ENCODE data around the gene SPSB2.
"Not testable (repeated sequence)": the region's sequence is repeated elsewhere in the genome, so short reads cannot be mapped to it uniquely, and the experiment has no call there.

Gene SPSB2

DNA sequence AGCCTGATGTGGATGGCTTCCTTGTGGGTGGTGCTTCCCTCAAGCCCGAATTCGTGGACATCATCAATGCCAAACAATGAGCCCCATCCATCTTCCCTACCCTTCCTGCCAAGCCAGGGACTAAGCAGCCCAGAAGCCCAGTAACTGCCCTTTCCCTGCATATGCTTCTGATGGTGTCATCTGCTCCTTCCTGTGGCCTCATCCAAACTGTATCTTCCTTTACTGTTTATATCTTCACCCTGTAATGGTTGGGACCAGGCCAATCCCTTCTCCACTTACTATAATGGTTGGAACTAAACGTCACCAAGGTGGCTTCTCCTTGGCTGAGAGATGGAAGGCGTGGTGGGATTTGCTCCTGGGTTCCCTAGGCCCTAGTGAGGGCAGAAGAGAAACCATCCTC is 2.8 kb downstream of the SPSB2 start:
- DNase-seq (ENCODE audit: low read depth) = not testable (repeated sequence)

- no peak for DNase-seq (ENCODE audit: low read depth)
These were observed 3.8 kb downstream of the SPSB2 start for GRCh38 chr12:6869049-6870021.

DNA sequence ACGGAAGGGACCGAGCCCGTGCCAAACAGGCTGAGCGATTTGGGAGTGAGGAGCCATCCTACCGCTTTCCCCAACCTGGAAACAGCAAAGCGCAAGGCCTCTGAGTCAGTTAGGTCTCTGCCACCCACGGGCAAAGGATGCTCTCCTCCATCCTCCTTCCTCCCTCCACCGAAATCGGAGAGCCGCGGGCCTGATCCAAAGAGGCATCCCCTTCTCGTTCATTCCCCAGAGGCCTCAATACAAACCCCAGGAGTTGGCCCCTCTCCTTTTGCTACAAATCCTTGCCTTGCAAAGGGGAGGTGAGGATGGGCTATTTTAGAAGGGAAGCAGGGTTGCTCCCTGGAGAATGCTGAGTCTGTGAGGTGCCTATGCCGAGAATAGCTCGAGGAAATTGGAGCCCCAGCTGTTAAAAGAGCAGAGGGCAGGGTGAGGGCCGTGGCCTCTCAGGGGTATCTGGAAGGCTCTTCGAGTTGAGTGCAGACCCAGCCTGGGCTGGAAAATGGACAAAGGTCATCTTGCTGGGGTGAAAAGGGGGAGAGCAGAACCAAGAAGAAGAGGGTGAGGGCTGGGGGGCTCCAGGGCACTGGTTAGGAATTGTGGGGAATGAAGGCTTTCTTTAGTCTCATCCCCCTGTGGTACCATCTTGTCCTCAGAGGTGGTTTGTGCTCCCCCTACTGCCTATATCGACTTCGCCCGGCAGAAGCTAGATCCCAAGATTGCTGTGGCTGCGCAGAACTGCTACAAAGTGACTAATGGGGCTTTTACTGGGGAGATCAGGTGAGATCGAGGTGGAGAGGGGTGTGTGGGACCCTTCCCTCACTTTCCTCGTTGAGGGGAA is 4.7 kb downstream of the SPSB2 start:
- DNase-seq (ENCODE audit: low read depth) = no peak

GRCh38 chr12:6867413-6868210 is 5.5 kb downstream of the SPSB2 start, which contains the start of gene TPI1:
TSS of gene TPI1 (plus strand) at chr12:6867531. CDS start at chr12:6867567, 36 bp downstream.
- no peak for DNase-seq (ENCODE audit: low read depth)

DNA sequence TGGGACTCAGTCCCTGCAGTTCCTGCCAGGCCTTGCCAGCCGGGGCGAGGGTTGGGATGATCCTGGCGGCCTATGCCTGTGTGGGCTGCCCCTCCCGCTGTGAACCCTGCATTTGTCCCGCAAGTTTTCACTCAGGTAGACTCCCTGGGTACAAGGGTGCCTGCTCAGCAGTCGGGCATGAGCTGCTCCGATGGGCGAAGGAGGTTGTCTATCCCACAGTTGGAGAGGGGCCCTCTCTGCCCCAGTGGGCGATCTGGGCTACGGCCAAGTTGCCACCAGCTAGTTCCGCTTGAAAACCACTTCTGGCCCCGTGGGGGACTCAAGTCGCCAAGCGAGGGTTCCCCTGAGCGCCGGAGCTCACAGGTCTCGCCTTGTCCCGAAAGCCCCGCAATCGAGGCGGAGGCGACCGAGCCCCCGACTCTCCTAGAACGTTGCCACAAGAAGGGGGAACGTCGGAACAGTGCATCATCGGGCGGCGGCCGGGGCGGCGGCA is 6.1 kb downstream of the SPSB2 start:
- no peak for DNase-seq (ENCODE audit: low read depth)

GRCh38 chr12:6866163-6866919 is 6.8 kb downstream of the SPSB2 start:
- DNase-seq (ENCODE audit: low read depth) = no peak

GRCh38 chr12:6865307-6865706 is 7.8 kb downstream of the SPSB2 start:
- DNase-seq (ENCODE audit: low read depth) = not testable (repeated sequence)

- no peak for DNase-seq (ENCODE audit: low read depth)
These were observed 9.3 kb downstream of the SPSB2 start for GRCh38 chr12:6863586-6864321.

DNA sequence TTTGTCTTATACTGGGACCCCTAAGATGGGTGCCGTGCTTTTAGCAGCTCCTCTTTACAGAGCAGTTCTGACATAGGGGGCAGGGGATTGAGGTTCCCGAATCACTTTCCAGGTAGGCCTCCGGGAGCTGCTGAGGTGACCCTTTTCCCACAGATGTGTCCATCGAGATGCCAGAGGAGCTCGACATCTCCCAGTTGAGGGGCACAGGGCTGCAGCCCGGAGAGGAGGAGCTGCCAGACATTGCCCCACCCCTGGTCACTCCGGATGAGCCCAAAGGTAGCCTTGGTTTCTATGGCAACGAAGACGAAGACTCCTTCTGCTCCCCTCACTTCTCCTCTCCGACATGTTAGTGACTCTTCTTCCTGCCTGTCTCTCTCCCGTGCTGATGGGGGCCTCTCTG is 10.1 kb downstream of the SPSB2 start:
- DNase-seq (ENCODE audit: low read depth) = no peak

DNA sequence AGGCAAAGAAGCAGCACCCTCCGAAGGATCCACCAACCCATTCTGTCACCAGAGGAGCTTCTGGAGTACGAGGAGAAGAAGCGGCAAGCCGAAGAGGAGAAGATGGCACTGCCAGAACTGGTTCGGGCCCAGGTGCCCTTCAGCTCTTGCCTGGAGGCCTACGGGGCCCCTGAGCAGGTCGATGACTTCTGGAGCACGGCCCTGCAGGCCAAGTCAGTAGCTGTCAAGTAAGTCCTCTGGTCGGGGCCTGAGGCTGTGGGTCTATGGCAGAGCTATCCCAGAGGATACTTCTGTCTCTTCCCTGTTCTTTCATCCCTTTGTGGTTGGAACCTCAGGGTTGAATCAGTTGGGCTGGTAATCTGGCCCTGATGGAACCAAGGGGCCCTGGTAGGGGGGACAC is 11.7 kb downstream of the SPSB2 start:
- DNase-seq (ENCODE audit: low read depth) = no peak

DNA sequence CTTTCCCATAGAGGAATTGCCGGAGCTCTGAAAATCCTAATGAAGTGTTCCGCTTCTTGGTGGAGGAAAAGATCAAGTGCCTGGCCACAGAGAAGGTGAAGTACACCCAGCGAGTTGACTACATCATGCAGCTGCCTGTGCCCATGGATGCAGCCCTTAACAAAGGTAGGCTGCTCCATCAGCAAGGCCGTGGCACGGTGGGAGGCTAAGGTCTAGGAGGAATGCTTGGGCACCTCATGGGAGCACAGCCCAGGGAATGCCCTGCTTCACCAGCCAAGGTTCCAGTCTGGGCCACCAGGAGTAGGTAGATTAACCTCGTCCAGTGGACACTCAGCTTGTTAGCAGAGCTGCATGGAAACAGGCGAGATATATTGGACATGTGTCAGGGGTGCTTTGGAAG is 12.2 kb downstream of the SPSB2 start:
- DNase-seq (ENCODE audit: low read depth) = no peak

GRCh38 chr12:6860116-6860515 is 13.0 kb downstream of the SPSB2 start:
- DNase-seq (ENCODE audit: low read depth) = no peak

DNA sequence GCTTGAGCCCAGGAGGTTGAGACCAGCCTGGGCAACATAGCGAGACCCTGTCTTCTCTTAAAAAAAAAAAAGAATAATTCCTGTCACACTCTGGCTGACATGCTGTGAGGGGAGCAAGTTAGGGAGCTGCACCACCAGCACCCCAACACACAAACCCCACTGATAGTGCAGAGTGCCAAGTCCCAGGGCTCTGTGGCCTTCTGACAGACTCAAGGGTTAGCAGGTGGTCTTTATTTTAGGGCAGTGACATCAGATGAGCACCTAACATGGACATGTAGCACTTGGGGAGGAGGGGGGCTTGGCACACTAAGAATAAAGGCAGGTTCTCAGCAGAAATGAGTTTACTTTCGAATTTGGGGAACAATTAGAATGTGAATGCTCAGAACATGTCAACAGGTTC is 14.3 kb downstream of the SPSB2 start:
- DNase-seq (ENCODE audit: low read depth) = no peak

GRCh38 chr12:6855322-6855721 is 17.8 kb downstream of the SPSB2 start:
- no peak for DNase-seq (ENCODE audit: low read depth)

DNA sequence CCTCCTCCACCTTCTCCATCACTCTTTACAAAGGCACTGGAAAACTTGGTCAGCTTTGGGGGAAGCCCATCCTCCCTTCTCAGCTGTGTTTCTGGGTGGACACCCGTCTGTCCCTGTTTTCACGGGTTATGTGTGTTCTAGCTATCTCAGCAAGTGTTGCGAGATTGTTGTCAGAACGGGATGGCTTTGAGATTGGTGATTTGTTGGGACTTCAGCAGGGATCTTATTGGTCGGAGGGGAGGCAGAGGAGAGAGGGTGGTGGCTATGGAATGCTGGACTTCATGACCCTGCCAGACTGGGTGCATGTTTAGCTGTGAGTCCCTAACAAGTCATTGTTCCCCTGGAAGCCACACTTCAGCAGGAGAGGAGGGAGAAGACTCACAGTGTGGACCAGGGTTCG is 19.1 kb downstream of the SPSB2 start:
- no peak for DNase-seq (ENCODE audit: low read depth)

GRCh38 chr12:6853626-6854025 is 19.5 kb downstream of the SPSB2 start:
- DNase-seq (ENCODE audit: low read depth) = no peak

GRCh38 chr12:6852651-6853354 is 20.3 kb downstream of the SPSB2 start:
- DNase-seq (ENCODE audit: low read depth) = no peak

GRCh38 chr12:6851921-6852650 is 21.0 kb downstream of the SPSB2 start, which contains the start of gene USP5:
TSS of gene USP5 (plus strand) at chr12:6852150. CDS start at chr12:6852180, 30 bp downstream.
- DNase-seq (ENCODE audit: low read depth) = peak; percentile 99
